Keratinocyte (primary cell): ENCODE data around the gene PLEK.

Experiments
- EZH2 ChIP-seq: IDR thresholded peaks from one replicate; pipeline ENCODE4 v1.6.1; 2012; ENCODE audit warnings: inconsistent platforms, mild to moderate bottlenecking, low read length, moderate library complexity
- TF ChIP-seq, protein P1 (sequence below), 3 experiments: IDR thresholded peaks in 1 of 3; conservative IDR thresholded peaks in 1 of 3; optimal IDR thresholded peaks in 1 of 3; 2 replicates in 2 of 3; 3 replicates in 1 of 3; pipeline versions ENCODE3 to v1.5.1; 2011; ENCODE audit warnings: low read length in 3 of 3, mild to moderate bottlenecking in 3 of 3, moderate library complexity in 2 of 3, control low read depth in 1 of 3, inconsistent platforms in 1 of 3; ENCODE audit not compliant: insufficient read depth in 2 of 3; ENCODE audit errors: extremely low read depth in 1 of 3

DNA sequence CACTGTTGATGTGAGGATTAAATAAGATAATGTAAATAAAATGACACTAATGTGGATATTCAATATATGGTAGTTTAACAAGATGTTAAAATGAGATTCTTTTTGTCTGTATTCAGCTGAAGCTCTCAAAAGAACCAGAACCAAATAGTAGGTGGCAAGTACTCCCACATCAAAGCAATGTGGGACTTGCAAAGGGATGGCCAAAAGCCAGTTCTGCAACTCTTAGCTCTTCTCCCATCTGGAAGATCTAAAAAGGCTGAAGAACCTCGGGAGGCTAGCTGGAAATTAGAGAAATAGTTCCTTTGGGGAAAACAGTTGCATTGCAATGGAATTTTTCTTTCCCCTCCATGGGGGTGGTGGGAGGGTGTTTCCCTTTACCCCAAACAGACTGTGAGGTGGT is 53.3 kb downstream of the PLEK start:
- TF ChIP-seq, protein P1, sequence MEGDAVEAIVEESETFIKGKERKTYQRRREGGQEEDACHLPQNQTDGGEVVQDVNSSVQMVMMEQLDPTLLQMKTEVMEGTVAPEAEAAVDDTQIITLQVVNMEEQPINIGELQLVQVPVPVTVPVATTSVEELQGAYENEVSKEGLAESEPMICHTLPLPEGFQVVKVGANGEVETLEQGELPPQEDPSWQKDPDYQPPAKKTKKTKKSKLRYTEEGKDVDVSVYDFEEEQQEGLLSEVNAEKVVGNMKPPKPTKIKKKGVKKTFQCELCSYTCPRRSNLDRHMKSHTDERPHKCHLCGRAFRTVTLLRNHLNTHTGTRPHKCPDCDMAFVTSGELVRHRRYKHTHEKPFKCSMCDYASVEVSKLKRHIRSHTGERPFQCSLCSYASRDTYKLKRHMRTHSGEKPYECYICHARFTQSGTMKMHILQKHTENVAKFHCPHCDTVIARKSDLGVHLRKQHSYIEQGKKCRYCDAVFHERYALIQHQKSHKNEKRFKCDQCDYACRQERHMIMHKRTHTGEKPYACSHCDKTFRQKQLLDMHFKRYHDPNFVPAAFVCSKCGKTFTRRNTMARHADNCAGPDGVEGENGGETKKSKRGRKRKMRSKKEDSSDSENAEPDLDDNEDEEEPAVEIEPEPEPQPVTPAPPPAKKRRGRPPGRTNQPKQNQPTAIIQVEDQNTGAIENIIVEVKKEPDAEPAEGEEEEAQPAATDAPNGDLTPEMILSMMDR (optimal IDR thresholded peaks at IDR 0.05 in 1 of 3, IDR thresholded peaks at IDR 0.05 in 1 of 3, conservative IDR thresholded peaks at IDR 0.05 in 1 of 3; ENCODE audit: extremely low read depth in 1 of 3, insufficient read depth in 2 of 3, low read length in 3 of 3) = no peak
- TF ChIP-seq EZH2 = no peak
